H1 (cell line): ENCODE results near the gene NT5E. TPM values are rescaled to one million over a fixed set of nuclear protein-coding genes. Genes with fewer than 3 reads are reported as not detected.
A peak's percentile ranks its signal among the peaks of the same experiment; 100 is the strongest.

Experiments used
- CTCF ChIA-PET: fragments of 300-600 bp; sonication (Branson Sonifier 250); formaldehyde crosslinking; loops from one replicate; lab custom pipeline; 2021; ENCODE audit not compliant: partially characterized antibody; lab: Charles Lee
- POLR2A ChIA-PET: fragments of 300-600 bp; sonication (Branson Sonifier 250); formaldehyde crosslinking; loops from one replicate; lab custom pipeline; 2021; ENCODE audit warnings: inconsistent platforms; ENCODE audit not compliant: partially characterized antibody; lab: Charles Lee
- DNase-seq, 2 experiments: peaks; one replicate each; pipeline versions ENCODE4 v3.0.0 to v3.0.0-alpha.2; 2010 to 2022; ENCODE audit warnings: low spot score in 2 of 2, low read depth in 1 of 2, mixed read lengths in 1 of 2
- FAIRE-seq: peaks from 2 replicates; lab custom pipeline; 2011; peaks lifted over from hg19 to GRCh38; lab: Jason Lieb, UNC
- H2AFZ ChIP-seq: 2 replicates; pipeline ENCODE4 v1.8.1; 2012; ENCODE audit warnings: low read length, inconsistent platforms
- H2AK5ac ChIP-seq: 2 replicates; pipeline ENCODE4 v1.6.1; 2013; ENCODE audit warnings: low read depth, low read length
- H2BK120ac ChIP-seq: replicated peaks from 2 replicates; pipeline ENCODE3; 2013; ENCODE audit warnings: low read depth, low read length, inconsistent platforms
- H2BK12ac ChIP-seq: 2 replicates; pipeline ENCODE4 v1.6.1; 2013; ENCODE audit warnings: low read depth, low read length
- H2BK15ac ChIP-seq: 2 replicates; pipeline ENCODE4 v1.6.1; 2013; ENCODE audit warnings: low read length
- H2BK20ac ChIP-seq: 2 replicates; pipeline ENCODE4 v1.6.1; 2013; ENCODE audit warnings: low read length
- H2BK5ac ChIP-seq: 2 replicates; pipeline ENCODE4 v1.6.1; 2013; ENCODE audit warnings: low read depth, low read length
- H3K14ac ChIP-seq: 2 replicates; pipeline ENCODE4 v1.6.1; 2013; ENCODE audit warnings: inconsistent platforms; ENCODE audit not compliant: insufficient read length
- H3K18ac ChIP-seq: 2 replicates; pipeline ENCODE4 v1.6.1; 2013; ENCODE audit warnings: low read length; ENCODE audit errors: extremely low read depth
- H3K23ac ChIP-seq: 2 replicates; pipeline ENCODE4 v1.6.1; 2013; ENCODE audit warnings: inconsistent platforms; ENCODE audit not compliant: insufficient read length
- H3K23me2 ChIP-seq: 2 replicates; pipeline ENCODE4 v1.6.1; 2013; ENCODE audit warnings: low read depth, low read length
- H3K27ac ChIP-seq: 2 replicates; pipeline ENCODE4 v1.6.1; 2011; ENCODE audit warnings: low read depth, low read length, inconsistent platforms
- H3K27me3 ChIP-seq, 4 experiments: replicated peaks in 1 of 4; 1 replicate in 1 of 4; 2 replicates in 3 of 4; pipeline versions ENCODE4 v1.6.1 to v1.8.1; 2011 to 2013; ENCODE audit warnings: low read length in 3 of 4, mild to moderate bottlenecking in 3 of 4, inconsistent platforms in 2 of 4, mixed read lengths in 2 of 4, moderate library complexity in 1 of 4; ENCODE audit not compliant: control insufficient read depth in 3 of 4, insufficient read depth in 3 of 4; ENCODE audit errors: extremely low read depth in 1 of 4
- H3K36me3 ChIP-seq, 4 experiments: 2 replicates each; pipeline versions ENCODE4 v1.6.1 to v1.8.1; 2011 to 2013; ENCODE audit warnings: mild to moderate bottlenecking in 4 of 4, low read length in 3 of 4, moderate library complexity in 2 of 4, control low read depth in 1 of 4, inconsistent platforms in 1 of 4; ENCODE audit not compliant: insufficient read depth in 4 of 4, control insufficient read depth in 2 of 4
- H3K4ac ChIP-seq: replicated peaks from 2 replicates; pipeline ENCODE3; 2013; ENCODE audit warnings: low read length, low read depth, mixed read lengths, inconsistent platforms; ENCODE audit not compliant: insufficient read length
- H3K4me1 ChIP-seq, 4 experiments: replicated peaks in 1 of 4; 1 replicate in 1 of 4; 2 replicates in 3 of 4; pipeline versions ENCODE4 v1.6.1 to v1.8.1; 2011 to 2013; ENCODE audit warnings: low read length in 3 of 4, inconsistent platforms in 2 of 4, mixed read lengths in 1 of 4; ENCODE audit not compliant: insufficient read depth in 4 of 4, control insufficient read depth in 3 of 4
- H3K4me2 ChIP-seq, 2 experiments: 2 replicates each; pipeline versions ENCODE4 v1.6.1 to v1.8.1; 2011 to 2013; ENCODE audit warnings: low read depth in 2 of 2, low read length in 2 of 2, control low read depth in 1 of 2, inconsistent platforms in 1 of 2, mild to moderate bottlenecking in 1 of 2; ENCODE audit not compliant: insufficient read depth in 1 of 2
- H3K4me3 ChIP-seq, 4 experiments: fragments of 200-600, 300-600 bp in 1 of 4; sonication (generic), shearing (Covaris generic), sonication (Bioruptor Twin) in 1 of 4; 2 replicates each; pipeline versions ENCODE4 v1.5.1 to v1.8.1; 2011 to 2016; ENCODE audit warnings: low read length in 4 of 4, low read depth in 3 of 4, control low read depth in 2 of 4, inconsistent platforms in 2 of 4, mild to moderate bottlenecking in 2 of 4, mixed read lengths in 1 of 4, moderate library complexity in 1 of 4; ENCODE audit not compliant: insufficient read depth in 2 of 4; ENCODE audit errors: extremely low read depth in 1 of 4
- H3K56ac ChIP-seq: replicated peaks from 2 replicates; pipeline ENCODE3; 2013; ENCODE audit warnings: low read depth, mild to moderate bottlenecking, mixed read lengths, low read length, inconsistent platforms; ENCODE audit not compliant: insufficient read length
- H3K79me1 ChIP-seq: 2 replicates; pipeline ENCODE4 v1.6.1; 2013; ENCODE audit warnings: low read depth, low read length, control low read depth
- H3K79me2 ChIP-seq, 2 experiments: 2 replicates each; pipeline versions ENCODE4 v1.6.1 to v1.8.1; 2012 to 2013; ENCODE audit warnings: low read length in 2 of 2, mild to moderate bottlenecking in 2 of 2, inconsistent platforms in 1 of 2; ENCODE audit not compliant: insufficient read depth in 2 of 2, control insufficient read depth in 1 of 2
- H3K9ac ChIP-seq, 4 experiments: replicated peaks in 1 of 4; 1 replicate in 1 of 4; 2 replicates in 3 of 4; pipeline versions ENCODE4 v1.6.1 to v1.8.1; 2011 to 2013; ENCODE audit warnings: low read depth in 3 of 4, low read length in 3 of 4, control low read depth in 2 of 4, mild to moderate bottlenecking in 2 of 4, moderate library complexity in 2 of 4, inconsistent platforms in 1 of 4; ENCODE audit errors: extremely low read depth in 1 of 4
- H3K9me3 ChIP-seq, 2 experiments: 2 replicates each; pipeline versions ENCODE4 v1.6.1 to v1.8.1; 2012 to 2013; ENCODE audit warnings: mild to moderate bottlenecking in 2 of 2, moderate library complexity in 2 of 2, control low read depth in 1 of 2, inconsistent platforms in 1 of 2, low read depth in 1 of 2, low read length in 1 of 2, mixed read lengths in 1 of 2; ENCODE audit not compliant: insufficient read depth in 2 of 2
- H4K20me1 ChIP-seq, 2 experiments: replicated peaks in 1 of 2; 2 replicates each; pipeline versions ENCODE3 to v1.8.1; 2011 to 2013; ENCODE audit warnings: inconsistent platforms in 2 of 2, low read length in 2 of 2, mild to moderate bottlenecking in 1 of 2; ENCODE audit not compliant: insufficient read depth in 2 of 2, control insufficient read depth in 1 of 2
- H4K5ac ChIP-seq: 2 replicates; pipeline ENCODE4 v1.6.1; 2013; ENCODE audit warnings: low read length, low read depth, mixed read lengths, inconsistent platforms; ENCODE audit not compliant: insufficient read length
- H4K8ac ChIP-seq: 2 replicates; pipeline ENCODE4 v1.8.0; 2013; ENCODE audit warnings: mild to moderate bottlenecking, moderate library complexity, low read length, inconsistent platforms; ENCODE audit not compliant: insufficient read depth; ENCODE audit errors: extremely low read depth
- H4K91ac ChIP-seq: replicated peaks from 2 replicates; pipeline ENCODE3; 2013; ENCODE audit warnings: low read length, mixed read lengths, inconsistent platforms; ENCODE audit not compliant: insufficient read length
- HDAC6 ChIP-seq: IDR thresholded peaks from one replicate; pipeline ENCODE4 v1.7.1; 2012; ENCODE audit warnings: low read depth, mild to moderate bottlenecking, inconsistent platforms, low read length, moderate library complexity
- PHF8 ChIP-seq: fragments of 200-600 bp; sonication (generic); conservative IDR thresholded peaks from 2 replicates; pipeline ENCODE4 v1.7.1; 2012; ENCODE audit warnings: low read depth, mild to moderate bottlenecking, inconsistent platforms, low read length, moderate library complexity
- POLR2A ChIP-seq, 2 experiments: IDR thresholded peaks; 1 replicate in 1 of 2; 2 replicates in 1 of 2; pipeline ENCODE4 v1.6.1; 2011; ENCODE audit warnings: low read depth in 2 of 2, low read length in 2 of 2, mild to moderate bottlenecking in 2 of 2; ENCODE audit errors: control extremely low read depth in 1 of 2
- POLR2AphosphoS5 ChIP-seq: IDR thresholded peaks from 2 replicates; pipeline ENCODE4 v1.6.1; 2011; ENCODE audit warnings: low read depth, low read length
- POU5F1 ChIP-seq: IDR thresholded peaks from 2 replicates; pipeline ENCODE4 v1.6.1; 2011; ENCODE audit warnings: low read depth, mild to moderate bottlenecking, low read length, moderate library complexity
- RAD21 ChIP-seq, 2 experiments: IDR thresholded peaks in 1 of 2; conservative IDR thresholded peaks in 1 of 2; 2 replicates each; pipeline ENCODE4 v1.6.1; 2011; ENCODE audit warnings: low read depth in 2 of 2, low read length in 2 of 2, improper control_type of control experiment in 1 of 2, inconsistent platforms in 1 of 2, mild to moderate bottlenecking in 1 of 2, moderate library complexity in 1 of 2
- SP4 ChIP-seq: IDR thresholded peaks from 2 replicates; pipeline ENCODE4 v1.6.1; 2012; ENCODE audit warnings: low read length, inconsistent platforms
- TAF7 ChIP-seq: optimal IDR thresholded peaks from 2 replicates; pipeline ENCODE3; 2011; ENCODE audit warnings: low read depth, mild to moderate bottlenecking, inconsistent platforms, low read length, moderate library complexity, borderline replicate concordance
- ZNF274 ChIP-seq: IDR thresholded peaks from 2 replicates; pipeline ENCODE4 v1.7.0; 2012; ENCODE audit warnings: low read length, borderline replicate concordance; ENCODE audit errors: extremely low read depth
- WGBS, 2 experiments: shearing (Covaris generic) in 1 of 2; methylation state at CpG; one replicate each; pipeline versions ENCODE4 v1.1.6 to v1.1.7; 2013 to 2015; ENCODE audit warnings: low lambda C conversion rate in 2 of 2, mixed read lengths in 2 of 2, inconsistent platforms in 1 of 2, low coverage in 1 of 2, missing lambda C conversion rate in 1 of 2; ENCODE audit not compliant: insufficient replicate concordance in 2 of 2, insufficient coverage in 1 of 2, insufficient read length in 1 of 2; ENCODE audit errors: extremely low coverage in 1 of 2, missing lambda C conversion rate in 1 of 2; 5-methylcytosine and 5-hydroxymethylcytosine counted together
- polyA plus RNA-seq, 7 experiments: library from polyadenylated mRNA; depleted of rRNA in 3 of 7; stranded (reverse) in 5 of 7; unstranded in 2 of 7; fragments of >200 nt in 5 of 7; fragments of 200-250 nt in 2 of 7; gene quantifications; 1 replicate in 5 of 7; 2 replicates in 1 of 7; 4 replicates in 1 of 7; pipeline versions ENCODE4 v1.2.1 to v1.2.3, GENCODE V29; 2011 to 2013; ENCODE audit warnings: missing spikeins in 2 of 7, mixed read lengths in 2 of 7
- total RNA-seq: library from RNA; stranded (reverse); fragmentation: NEBNext Ultra II Directional; extraction: Animal tissue kit (Norgen Biotek cat#: 25700); gene quantifications from 2 replicates; pipeline ENCODE4 v1.2.1, GENCODE V29; 2021
- TF ChIP-seq, protein P1 (sequence below): IDR thresholded peaks from 2 replicates; pipeline ENCODE4 v1.6.1; 2012; ENCODE audit warnings: inconsistent platforms
- TF ChIP-seq, protein P2 (sequence below), 3 experiments: IDR thresholded peaks; 1 replicate in 2 of 3; 2 replicates in 1 of 3; pipeline versions ENCODE4 v1.5.1 to v1.6.1; 2011; ENCODE audit warnings: low read length in 3 of 3, mild to moderate bottlenecking in 3 of 3, inconsistent platforms in 2 of 3, low read depth in 1 of 3, moderate library complexity in 1 of 3; ENCODE audit not compliant: insufficient read depth in 1 of 3; ENCODE audit errors: control extremely low read depth in 1 of 3

Gene NT5E
- total and polyA plus RNA-seq, 2 of the 8 experiments (the other 6 are each of a cell fraction or from before 2014, with no cell fraction given), result 0.74 to 1.5 TPM

DNA sequence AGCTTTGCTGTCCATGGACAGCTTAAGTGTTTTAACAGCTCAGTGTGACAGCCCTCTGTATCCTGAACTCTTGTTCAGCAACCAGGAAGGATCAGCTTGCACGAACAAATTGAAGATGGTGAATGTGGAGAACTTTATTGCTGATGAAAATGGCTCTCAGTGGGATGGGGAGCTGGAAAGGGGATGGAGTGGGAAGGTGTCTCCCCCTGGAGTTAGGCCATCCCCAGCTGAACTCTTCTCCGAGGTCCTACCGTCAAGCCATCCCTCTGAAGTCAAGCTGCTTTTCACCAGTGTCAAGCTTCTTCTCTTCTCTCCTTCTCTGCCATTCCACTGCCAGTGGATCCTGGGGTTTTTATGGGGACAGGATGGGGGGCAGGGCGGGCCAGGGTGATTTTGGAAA lies 26.6 kb downstream of the NT5E start:
- no peak overlapping the region for H3K14ac ChIP-seq
- no peak overlapping the region for H2AFZ ChIP-seq
- no peaks in the 10 kb centered on the region for H3K27me3 ChIP-seq
- H3K18ac ChIP-seq, result no peak overlapping the region
- H3K4me1 ChIP-seq, result no peaks in the 10 kb centered on the region
- no peak for FAIRE-seq
- no peak overlapping the region for H2AK5ac ChIP-seq
- H3K9ac ChIP-seq, result no peak overlapping the region
- H3K23me2 ChIP-seq, result no peaks in the 10 kb centered on the region
- TF ChIP-seq PHF8 (no peak), POU5F1 (no peak), POLR2A (IDR thresholded peaks at IDR 0.05; ENCODE audit: control extremely low read depth in 1 of 2, low read depth in 2 of 2, low read length in 2 of 2) (no peak), TAF7 (no peak), RAD21 (IDR thresholded peaks at IDR 0.05 in 1 of 2, conservative IDR thresholded peaks at IDR 0.05 in 1 of 2; ENCODE audit: low read depth in 2 of 2, low read length in 2 of 2) (peak; percentile 32 to 39; a peak in 3 of 4 replicates), HDAC6 (no peak), POLR2AphosphoS5 (no peak), ZNF274 (no peak), SP4 (no peak)
- TF ChIP-seq, protein P1, sequence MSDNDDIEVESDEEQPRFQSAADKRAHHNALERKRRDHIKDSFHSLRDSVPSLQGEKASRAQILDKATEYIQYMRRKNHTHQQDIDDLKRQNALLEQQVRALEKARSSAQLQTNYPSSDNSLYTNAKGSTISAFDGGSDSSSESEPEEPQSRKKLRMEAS, result no peak
- TF ChIP-seq, protein P2, sequence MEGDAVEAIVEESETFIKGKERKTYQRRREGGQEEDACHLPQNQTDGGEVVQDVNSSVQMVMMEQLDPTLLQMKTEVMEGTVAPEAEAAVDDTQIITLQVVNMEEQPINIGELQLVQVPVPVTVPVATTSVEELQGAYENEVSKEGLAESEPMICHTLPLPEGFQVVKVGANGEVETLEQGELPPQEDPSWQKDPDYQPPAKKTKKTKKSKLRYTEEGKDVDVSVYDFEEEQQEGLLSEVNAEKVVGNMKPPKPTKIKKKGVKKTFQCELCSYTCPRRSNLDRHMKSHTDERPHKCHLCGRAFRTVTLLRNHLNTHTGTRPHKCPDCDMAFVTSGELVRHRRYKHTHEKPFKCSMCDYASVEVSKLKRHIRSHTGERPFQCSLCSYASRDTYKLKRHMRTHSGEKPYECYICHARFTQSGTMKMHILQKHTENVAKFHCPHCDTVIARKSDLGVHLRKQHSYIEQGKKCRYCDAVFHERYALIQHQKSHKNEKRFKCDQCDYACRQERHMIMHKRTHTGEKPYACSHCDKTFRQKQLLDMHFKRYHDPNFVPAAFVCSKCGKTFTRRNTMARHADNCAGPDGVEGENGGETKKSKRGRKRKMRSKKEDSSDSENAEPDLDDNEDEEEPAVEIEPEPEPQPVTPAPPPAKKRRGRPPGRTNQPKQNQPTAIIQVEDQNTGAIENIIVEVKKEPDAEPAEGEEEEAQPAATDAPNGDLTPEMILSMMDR (IDR thresholded peaks at IDR 0.05; ENCODE audit: control extremely low read depth in 1 of 3, insufficient read depth in 1 of 3, low read depth in 1 of 3, low read length in 3 of 3), result peak in 1 of 3 experiments; percentile 17; a peak in 1 of 4 replicates
- no peak overlapping the region for H3K23ac ChIP-seq
- no peak overlapping the region for H2BK120ac ChIP-seq
- DNase-seq, result no peak
- H2BK15ac ChIP-seq, result no peak overlapping the region
- no peak overlapping the region for H3K56ac ChIP-seq
- H3K36me3 ChIP-seq, result no peaks in the 10 kb centered on the region
- no peak overlapping the region for H3K4me3 ChIP-seq
- no peak overlapping the region for H4K8ac ChIP-seq
- no peak overlapping the region for H2BK20ac ChIP-seq
- H3K27ac ChIP-seq, result no peak overlapping the region
- 94% methylated on average over 4 of the region's 4 CpGs; no CpG with 5 or more reads in 1 of the 2 experiments for WGBS, 2 experiments
- no peak overlapping the region for H3K4ac ChIP-seq
- no peak overlapping the region for H3K4me2 ChIP-seq
- no peak overlapping the region for H2BK5ac ChIP-seq
- ChIA-PET POLR2A (no interaction called here), CTCF (interaction anchor here (2.3 to 13.1 kb wide), 3 partner anchors 7 to 123 kb away, joined by 10 to 153 read pairs (median 34); no protein-coding TSS in a partner anchor)
- no peaks in the 10 kb centered on the region for H3K79me1 ChIP-seq
- H3K9me3 ChIP-seq, result no peaks in the 10 kb centered on the region
- no peaks in the 10 kb centered on the region for H3K79me2 ChIP-seq
- H4K91ac ChIP-seq, result no peak overlapping the region
- H4K5ac ChIP-seq, result no peak overlapping the region
- H2BK12ac ChIP-seq, result no peak overlapping the region
- no peaks in the 10 kb centered on the region for H4K20me1 ChIP-seq
